ENCODE results near the gene IL4I1.

The IL4I1 gene

DNA sequence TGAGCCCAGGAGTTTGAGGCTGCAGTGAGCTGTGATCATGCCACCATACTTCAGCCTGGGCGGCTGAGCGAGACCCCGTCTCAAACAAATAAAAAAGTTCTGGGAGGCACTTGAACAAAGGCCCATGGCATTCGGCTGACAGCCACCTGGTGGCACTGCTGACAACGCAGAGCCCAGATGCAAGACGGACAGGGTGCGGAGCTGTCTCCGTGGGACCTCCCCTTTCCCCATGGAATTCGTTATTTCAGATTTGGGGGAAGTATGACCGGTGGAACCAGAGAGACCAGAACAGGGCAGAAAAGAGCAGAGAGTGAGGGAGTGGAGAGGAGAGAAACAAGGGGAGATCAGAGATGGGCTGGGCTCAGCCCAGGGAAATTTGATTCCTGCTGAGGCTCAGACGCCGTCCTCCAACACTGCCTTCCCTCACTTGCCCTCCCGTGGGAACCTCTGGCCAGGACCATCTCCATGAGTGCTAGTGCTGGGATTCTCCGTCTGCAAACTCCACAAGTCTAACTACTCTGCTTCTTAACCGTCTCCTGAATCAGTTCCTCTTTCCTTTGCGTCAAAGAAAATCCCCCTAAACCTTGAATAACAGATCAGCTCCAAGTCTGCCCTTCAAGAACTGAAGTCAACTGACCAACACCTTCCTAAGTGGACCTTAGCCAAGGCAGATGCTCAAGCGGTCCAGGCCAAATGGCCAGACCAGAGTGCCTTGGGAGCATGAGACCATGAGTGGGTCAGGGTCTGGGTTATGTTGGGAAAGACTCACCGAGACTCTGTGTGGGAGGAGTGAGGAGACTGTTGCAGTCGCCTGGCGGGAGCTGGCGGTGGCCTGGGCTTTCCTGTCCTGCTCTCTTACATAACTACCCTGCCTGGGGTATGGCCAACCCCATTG is 20.4 kb upstream of the IL4I1 start:
- H3K9me3 ChIP-seq (ENCODE audit: control extremely low read depth in 1 of 5, control insufficient read depth in 4 of 5, insufficient read depth in 2 of 5, low read depth in 1 of 5, low read length in 4 of 5) = no peaks in the 10 kb centered on the region
- no peaks in the 10 kb centered on the region for H3K27me3 ChIP-seq (replicated peaks in 2 of 5; ENCODE audit: control insufficient read depth in 4 of 5, insufficient read depth in 5 of 5, low read length in 4 of 5)
- peak in 2 of 3 donors; percentile 31 to 41 for DNase-seq
- POLR2A ChIA-PET = no interaction called here
- 79% methylated on average over 11 of the region's 21 CpGs for WGBS (ENCODE audit: insufficient coverage)
- H3K4me3 ChIP-seq (ENCODE audit: control insufficient read depth in 1 of 7, extremely low read depth in 1 of 7, insufficient read depth in 4 of 7, low read depth in 2 of 7, low read length in 6 of 7) = peak overlapping the region in 1 of 7 experiments; percentile 46
- peaks cover 0 to 10% (median 3%) of the 10 kb centered on the region in 4 experiments for H3K4me1 ChIP-seq (ENCODE audit: control extremely low read depth in 1 of 4, control insufficient read depth in 4 of 4, insufficient read depth in 4 of 4, low read length in 3 of 4)
- CTCF ChIA-PET = interaction anchor here (0.8 to 1.8 kb wide), 4 partner anchors 10 to 19 kb away, joined by 3 to 9 read pairs (median 4); partner anchors contain the start of genes ATF5 and NUP62
- H3K36me3 ChIP-seq (ENCODE audit: control insufficient read depth in 4 of 4, insufficient read depth in 4 of 4, low read length in 3 of 4) = peaks cover 24 to 77% (median 44%) of the 10 kb centered on the region in 4 experiments
- no peak overlapping the region for H3K27ac ChIP-seq (ENCODE audit: insufficient read depth in 1 of 2, low read depth in 1 of 2, low read length in 2 of 2, poor library complexity in 1 of 2, severe bottlenecking in 2 of 2)

- no peaks in the 10 kb centered on the region for H3K27me3 ChIP-seq (replicated peaks in 2 of 5; ENCODE audit: control insufficient read depth in 4 of 5, insufficient read depth in 5 of 5, low read length in 4 of 5)
- WGBS (ENCODE audit: insufficient coverage) = 100% methylated on average over 6 of the region's 6 CpGs
- CTCF ChIA-PET = interaction anchor here (1.8 kb wide), 1 partner anchor 19 kb away, joined by 5 read pairs; the partner anchor contains the start of gene IL4I1
- peaks cover 22 to 72% (median 40%) of the 10 kb centered on the region in 4 experiments for H3K36me3 ChIP-seq (ENCODE audit: control insufficient read depth in 4 of 4, insufficient read depth in 4 of 4, low read length in 3 of 4)
- no peaks in the 10 kb centered on the region for H3K9me3 ChIP-seq (ENCODE audit: control extremely low read depth in 1 of 5, control insufficient read depth in 4 of 5, insufficient read depth in 2 of 5, low read depth in 1 of 5, low read length in 4 of 5)
- H3K4me1 ChIP-seq (ENCODE audit: control extremely low read depth in 1 of 4, control insufficient read depth in 4 of 4, insufficient read depth in 4 of 4, low read length in 3 of 4) = peaks cover 7 to 24% (median 15%) of the 10 kb centered on the region in 4 experiments
- no peak overlapping the region for H3K27ac ChIP-seq (ENCODE audit: insufficient read depth in 1 of 2, low read depth in 1 of 2, low read length in 2 of 2, poor library complexity in 1 of 2, severe bottlenecking in 2 of 2)
- no peak overlapping the region for H3K4me3 ChIP-seq (ENCODE audit: control insufficient read depth in 1 of 7, extremely low read depth in 1 of 7, insufficient read depth in 4 of 7, low read depth in 2 of 7, low read length in 6 of 7)
- no peak for DNase-seq
- POLR2A ChIA-PET = interaction anchor here (0.7 kb wide), 1 partner anchor 13 kb away, joined by 3 read pairs; no protein-coding TSS in a partner anchor
Measured at GRCh38 chr19:49915271-49915670, 18.6 kb upstream of the IL4I1 start.

GRCh38 chr19:49913720-49914119 is 17.0 kb upstream of the IL4I1 start:
- no peak overlapping the region for H3K4me3 ChIP-seq (ENCODE audit: control insufficient read depth in 1 of 7, extremely low read depth in 1 of 7, insufficient read depth in 4 of 7, low read depth in 2 of 7, low read length in 6 of 7)
- no peak for DNase-seq
- POLR2A ChIA-PET = no interaction called here
- no peaks in the 10 kb centered on the region for H3K27me3 ChIP-seq (replicated peaks in 2 of 5; ENCODE audit: control insufficient read depth in 4 of 5, insufficient read depth in 5 of 5, low read length in 4 of 5)
- peaks cover 22 to 79% (median 50%) of the 10 kb centered on the region in 4 experiments for H3K36me3 ChIP-seq (ENCODE audit: control insufficient read depth in 4 of 4, insufficient read depth in 4 of 4, low read length in 3 of 4)
- CTCF ChIA-PET = interaction anchor here (1.0 to 1.8 kb wide), 3 partner anchors 15 to 18 kb away, joined by 3 to 5 read pairs (median 4); partner anchors contain the start of genes ATF5, IL4I1 and NUP62
- peaks cover 7 to 24% (median 15%) of the 10 kb centered on the region in 4 experiments for H3K4me1 ChIP-seq (ENCODE audit: control extremely low read depth in 1 of 4, control insufficient read depth in 4 of 4, insufficient read depth in 4 of 4, low read length in 3 of 4)
- H3K27ac ChIP-seq (ENCODE audit: insufficient read depth in 1 of 2, low read depth in 1 of 2, low read length in 2 of 2, poor library complexity in 1 of 2, severe bottlenecking in 2 of 2) = no peak overlapping the region
- 100% methylated on average over 4 of the region's 10 CpGs for WGBS (ENCODE audit: insufficient coverage)
- H3K9me3 ChIP-seq (ENCODE audit: control extremely low read depth in 1 of 5, control insufficient read depth in 4 of 5, insufficient read depth in 2 of 5, low read depth in 1 of 5, low read length in 4 of 5) = no peaks in the 10 kb centered on the region

GRCh38 chr19:49912965-49913685 is 16.4 kb upstream of the IL4I1 start:
- H3K36me3 ChIP-seq (ENCODE audit: control insufficient read depth in 4 of 4, insufficient read depth in 4 of 4, low read length in 3 of 4) = peaks cover 23 to 80% (median 53%) of the 10 kb centered on the region in 4 experiments
- no peaks in the 10 kb centered on the region for H3K27me3 ChIP-seq (replicated peaks in 2 of 5; ENCODE audit: control insufficient read depth in 4 of 5, insufficient read depth in 5 of 5, low read length in 4 of 5)
- DNase-seq = no peak

DNA sequence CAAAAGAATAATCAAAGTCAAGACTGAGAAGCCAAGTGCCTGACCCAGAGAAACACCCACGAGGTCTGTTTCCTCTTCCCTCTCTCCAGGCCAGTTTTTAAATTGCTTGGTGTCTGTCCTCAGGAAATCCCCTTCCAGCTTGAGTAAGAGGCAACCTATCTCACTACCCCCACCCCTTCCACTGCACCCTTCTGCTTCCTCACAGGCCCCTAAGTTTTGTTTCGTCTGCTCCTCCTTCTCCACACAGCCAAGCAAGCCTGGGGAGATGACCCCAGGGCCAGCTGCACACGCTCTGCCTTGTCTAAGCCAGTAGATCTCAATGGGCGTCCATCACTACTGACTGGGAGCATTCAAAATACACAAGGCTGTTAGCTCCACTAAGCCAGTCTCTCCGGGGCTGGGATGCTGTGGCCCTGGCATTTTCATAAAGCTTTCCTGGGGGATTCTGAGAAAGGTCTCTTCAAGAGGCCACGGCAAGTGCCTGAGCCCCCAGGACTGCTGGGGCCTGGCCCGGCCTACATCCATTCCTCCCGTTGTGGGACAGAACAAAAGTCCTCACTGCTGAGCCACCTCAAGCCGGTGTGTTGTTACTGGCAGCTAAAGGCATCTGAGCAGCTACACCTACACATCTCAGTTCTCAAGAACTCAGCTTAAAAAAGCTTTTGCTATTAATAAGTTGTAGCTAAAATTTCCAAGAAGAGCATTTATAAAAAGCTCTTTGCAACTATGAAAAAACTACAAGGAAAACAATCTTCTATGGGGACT is 14.9 kb upstream of the IL4I1 start:
- 53% methylated on average over 7 of the region's 9 CpGs for WGBS (ENCODE audit: insufficient coverage)
- H3K36me3 ChIP-seq (ENCODE audit: control insufficient read depth in 4 of 4, insufficient read depth in 4 of 4, low read length in 3 of 4) = peaks cover 19 to 85% (median 56%) of the 10 kb centered on the region in 4 experiments
- H3K27me3 ChIP-seq (replicated peaks in 2 of 5; ENCODE audit: control insufficient read depth in 4 of 5, insufficient read depth in 5 of 5, low read length in 4 of 5) = no peaks in the 10 kb centered on the region
- ChIA-PET POLR2A (interaction anchor here (0.8 to 1.8 kb wide), 4 partner anchors 14 to 34 kb away, joined by 3 to 8 read pairs (median 5); partner anchors contain the start of genes AKT1S1, IL4I1, NUP62 and TBC1D17), CTCF (interaction anchor here (0.9 to 1.4 kb wide), 2 partner anchors 12 to 18 kb away, joined by 3 to 6 read pairs; no protein-coding TSS in a partner anchor)
- no peaks in the 10 kb centered on the region for H3K9me3 ChIP-seq (ENCODE audit: control extremely low read depth in 1 of 5, control insufficient read depth in 4 of 5, insufficient read depth in 2 of 5, low read depth in 1 of 5, low read length in 4 of 5)
- peak; percentile 32 to 83 (median 83) for DNase-seq
- H3K27ac ChIP-seq (ENCODE audit: insufficient read depth in 1 of 2, low read depth in 1 of 2, low read length in 2 of 2, poor library complexity in 1 of 2, severe bottlenecking in 2 of 2) = peak overlapping the region in 1 of 2 experiments; percentile 52
- no peak overlapping the region for H3K4me3 ChIP-seq (ENCODE audit: control insufficient read depth in 1 of 7, extremely low read depth in 1 of 7, insufficient read depth in 4 of 7, low read depth in 2 of 7, low read length in 6 of 7)
- H3K4me1 ChIP-seq (ENCODE audit: control extremely low read depth in 1 of 4, control insufficient read depth in 4 of 4, insufficient read depth in 4 of 4, low read length in 3 of 4) = peaks cover 9 to 26% (median 14%) of the 10 kb centered on the region in 4 experiments

More at GRCh38 chr19:49912965-49913685, 16.4 kb upstream of the IL4I1 start:
- CTCF ChIA-PET = interaction anchor here (0.9 to 1.7 kb wide), 3 partner anchors 14 to 20 kb away, joined by 3 to 4 read pairs (median 4); partner anchors contain the start of genes ATF5 and NUP62
- Histone ChIP-seq H3K4me3 (ENCODE audit: control insufficient read depth in 1 of 7, extremely low read depth in 1 of 7, insufficient read depth in 4 of 7, low read depth in 2 of 7, low read length in 6 of 7) (no peak overlapping the region), H3K27ac (ENCODE audit: insufficient read depth in 1 of 2, low read depth in 1 of 2, low read length in 2 of 2, poor library complexity in 1 of 2, severe bottlenecking in 2 of 2) (no peak overlapping the region), H3K4me1 (ENCODE audit: control extremely low read depth in 1 of 4, control insufficient read depth in 4 of 4, insufficient read depth in 4 of 4, low read length in 3 of 4) (peaks cover 7 to 24% (median 15%) of the 10 kb centered on the region in 4 experiments), H3K9me3 (ENCODE audit: control extremely low read depth in 1 of 5, control insufficient read depth in 4 of 5, insufficient read depth in 2 of 5, low read depth in 1 of 5, low read length in 4 of 5) (no peaks in the 10 kb centered on the region)
- WGBS (ENCODE audit: insufficient coverage) = 98% methylated on average over 15 of the region's 21 CpGs
- POLR2A ChIA-PET = no interaction called here

GRCh38 chr19:49910179-49910578 is 13.5 kb upstream of the IL4I1 start:
- CTCF ChIA-PET = no interaction called here

More at GRCh38 chr19:49910179-49910578, 13.5 kb upstream of the IL4I1 start:
- H3K9me3 ChIP-seq (ENCODE audit: control extremely low read depth in 1 of 5, control insufficient read depth in 4 of 5, insufficient read depth in 2 of 5, low read depth in 1 of 5, low read length in 4 of 5) = no peaks in the 10 kb centered on the region
- no peak for DNase-seq
- H3K36me3 ChIP-seq (ENCODE audit: control insufficient read depth in 4 of 4, insufficient read depth in 4 of 4, low read length in 3 of 4) = peaks cover 13 to 80% (median 52%) of the 10 kb centered on the region in 4 experiments
- no peak overlapping the region for H3K4me3 ChIP-seq (ENCODE audit: control insufficient read depth in 1 of 7, extremely low read depth in 1 of 7, insufficient read depth in 4 of 7, low read depth in 2 of 7, low read length in 6 of 7)
- POLR2A ChIA-PET = no interaction called here
- no peak overlapping the region for H3K27ac ChIP-seq (ENCODE audit: insufficient read depth in 1 of 2, low read depth in 1 of 2, low read length in 2 of 2, poor library complexity in 1 of 2, severe bottlenecking in 2 of 2)
- WGBS (ENCODE audit: insufficient coverage) = 97% methylated on average over 4 of the region's 5 CpGs
- H3K4me1 ChIP-seq (ENCODE audit: control extremely low read depth in 1 of 4, control insufficient read depth in 4 of 4, insufficient read depth in 4 of 4, low read length in 3 of 4) = peaks cover 11 to 29% (median 14%) of the 10 kb centered on the region in 4 experiments
- no peaks in the 10 kb centered on the region for H3K27me3 ChIP-seq (replicated peaks in 2 of 5; ENCODE audit: control insufficient read depth in 4 of 5, insufficient read depth in 5 of 5, low read length in 4 of 5)

Measured in common myeloid progenitor, CD34-positive (primary cell).